Neutrophil (primary cell): ENCODE results near the gene PRPF40B.

Source experiments
- H3K27ac ChIP-seq: fragments of 200-600 bp; sonication (generic); 2 replicates; pipeline ENCODE4 v1.5.1; 2016; ENCODE audit warnings: mild to moderate bottlenecking, moderate library complexity
- H3K27me3 ChIP-seq: fragments of 200-600 bp; sonication (generic); 2 replicates; pipeline ENCODE4 v1.6.0; 2016; ENCODE audit warnings: mild to moderate bottlenecking
- H3K36me3 ChIP-seq: fragments of 200-600 bp; sonication (generic); 2 replicates; pipeline ENCODE4 v1.5.1; 2017
- H3K4me1 ChIP-seq, 2 experiments: fragments of 200-600 bp in 1 of 2; sonication (generic) in 1 of 2; 1 replicate in 1 of 2; 2 replicates in 1 of 2; pipeline versions ENCODE4 v1.5.1 to v1.6.1; 2013 to 2016; ENCODE audit warnings: low read depth in 1 of 2, low read length in 1 of 2, mild to moderate bottlenecking in 1 of 2, moderate library complexity in 1 of 2; ENCODE audit not compliant: control insufficient read depth in 1 of 2, insufficient read depth in 1 of 2
- H3K4me3 ChIP-seq, 2 experiments: fragments of 200-600 bp in 1 of 2; sonication (generic) in 1 of 2; 1 replicate in 1 of 2; 2 replicates in 1 of 2; pipeline ENCODE4 v1.5.1; 2013 to 2016; ENCODE audit warnings: low read depth in 1 of 2, low read length in 1 of 2, mild to moderate bottlenecking in 1 of 2, moderate library complexity in 1 of 2
- H3K9me3 ChIP-seq: fragments of 200-600 bp; sonication (generic); 2 replicates; pipeline ENCODE4 v1.5.1; 2016
- TF ChIP-seq, protein P1 (sequence below): fragments of 200-600 bp; sonication (generic); IDR thresholded peaks from 2 replicates; pipeline ENCODE4 v1.5.1; 2016; ENCODE audit warnings: antibody characterized with exemption

PRPF40B gene

DNA sequence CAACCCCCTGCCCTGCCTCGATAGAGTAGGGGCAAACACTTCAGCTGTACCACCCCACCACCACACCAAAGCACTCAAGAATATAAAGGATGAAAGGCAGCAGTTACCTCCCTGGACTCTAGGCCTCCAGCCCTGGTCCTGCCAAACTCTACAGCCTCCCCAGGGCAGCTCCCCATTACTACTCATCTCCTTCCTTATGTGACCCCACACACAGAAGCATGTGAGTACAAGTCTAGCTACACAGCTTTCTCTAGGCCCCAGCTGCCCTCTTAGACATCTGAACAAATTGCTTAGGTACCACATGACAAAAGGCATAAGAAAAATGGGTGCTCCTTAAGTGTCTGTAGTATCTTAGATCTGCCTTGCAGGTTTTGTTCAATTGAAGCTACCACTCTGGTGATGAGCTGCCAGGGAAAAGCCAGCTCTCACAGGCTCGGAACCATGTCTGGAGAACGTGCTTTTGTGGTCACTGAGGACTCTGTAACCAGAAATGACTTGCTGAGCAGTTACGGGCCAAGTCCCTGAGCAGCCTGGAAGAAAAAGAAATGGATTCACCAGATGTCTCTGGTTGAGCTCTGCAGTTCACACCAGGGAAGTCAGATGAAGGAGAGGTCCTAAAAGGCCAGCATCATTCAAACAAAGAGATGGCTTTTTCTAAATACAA, 51.1 kb downstream of the PRPF40B start:
- H3K9me3 ChIP-seq = no peaks in the 10 kb centered on the region
- no peak overlapping the region for H3K27ac ChIP-seq
- H3K27me3 ChIP-seq = no peaks in the 10 kb centered on the region
- no peak overlapping the region for H3K4me3 ChIP-seq
- peaks cover 29 to 31% of the 10 kb centered on the region in 2 experiments for H3K4me1 ChIP-seq
- no peaks in the 10 kb centered on the region for H3K36me3 ChIP-seq
- TF ChIP-seq, protein P1, sequence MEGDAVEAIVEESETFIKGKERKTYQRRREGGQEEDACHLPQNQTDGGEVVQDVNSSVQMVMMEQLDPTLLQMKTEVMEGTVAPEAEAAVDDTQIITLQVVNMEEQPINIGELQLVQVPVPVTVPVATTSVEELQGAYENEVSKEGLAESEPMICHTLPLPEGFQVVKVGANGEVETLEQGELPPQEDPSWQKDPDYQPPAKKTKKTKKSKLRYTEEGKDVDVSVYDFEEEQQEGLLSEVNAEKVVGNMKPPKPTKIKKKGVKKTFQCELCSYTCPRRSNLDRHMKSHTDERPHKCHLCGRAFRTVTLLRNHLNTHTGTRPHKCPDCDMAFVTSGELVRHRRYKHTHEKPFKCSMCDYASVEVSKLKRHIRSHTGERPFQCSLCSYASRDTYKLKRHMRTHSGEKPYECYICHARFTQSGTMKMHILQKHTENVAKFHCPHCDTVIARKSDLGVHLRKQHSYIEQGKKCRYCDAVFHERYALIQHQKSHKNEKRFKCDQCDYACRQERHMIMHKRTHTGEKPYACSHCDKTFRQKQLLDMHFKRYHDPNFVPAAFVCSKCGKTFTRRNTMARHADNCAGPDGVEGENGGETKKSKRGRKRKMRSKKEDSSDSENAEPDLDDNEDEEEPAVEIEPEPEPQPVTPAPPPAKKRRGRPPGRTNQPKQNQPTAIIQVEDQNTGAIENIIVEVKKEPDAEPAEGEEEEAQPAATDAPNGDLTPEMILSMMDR = no peak

DNA sequence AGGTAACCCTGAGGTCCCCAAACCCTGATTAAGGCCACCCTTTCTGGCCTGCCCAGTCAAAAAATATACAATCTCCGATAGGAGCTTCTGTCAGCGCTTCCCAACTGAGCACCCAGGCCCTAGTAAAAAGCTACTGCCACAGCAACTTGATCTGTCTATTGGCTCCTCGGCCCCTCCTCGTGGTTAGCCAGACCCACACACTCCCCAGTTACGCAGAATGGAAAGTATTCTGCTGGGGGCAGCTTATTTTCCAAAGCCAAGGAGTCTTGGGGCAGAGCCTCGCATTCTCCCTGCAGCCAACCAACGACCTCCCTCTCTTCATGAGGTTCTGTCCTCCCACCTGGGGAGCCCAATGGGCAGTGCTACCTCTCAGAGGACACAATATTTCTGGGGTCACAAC, 51.8 kb downstream of the PRPF40B start:
- H3K27me3 ChIP-seq = no peaks in the 10 kb centered on the region
- TF ChIP-seq, protein P1 = no peak
- no peak overlapping the region for H3K27ac ChIP-seq
- H3K4me3 ChIP-seq = no peak overlapping the region
- no peaks in the 10 kb centered on the region for H3K9me3 ChIP-seq
- H3K4me1 ChIP-seq = peaks cover 26% of the 10 kb centered on the region in 2 experiments
- H3K36me3 ChIP-seq = no peaks in the 10 kb centered on the region

GRCh38 chr12:49678711-49679110, 55.4 kb downstream of the PRPF40B start:
- H3K4me1 ChIP-seq = no peaks in the 10 kb centered on the region
- TF ChIP-seq, protein P1 = no peak
- H3K27ac ChIP-seq = no peak overlapping the region

GRCh38 chr12:49680075-49680474, 56.7 kb downstream of the PRPF40B start:
- TF ChIP-seq, protein P1 = no peak
- Histone ChIP-seq H3K4me3 (no peak overlapping the region), H3K36me3 (no peaks in the 10 kb centered on the region), H3K4me1 (no peaks in the 10 kb centered on the region), H3K9me3 (no peaks in the 10 kb centered on the region), H3K27me3 (no peaks in the 10 kb centered on the region), H3K27ac (no peak overlapping the region)

More at GRCh38 chr12:49678711-49679110, 55.4 kb downstream of the PRPF40B start:
- Histone ChIP-seq H3K27me3 (no peaks in the 10 kb centered on the region), H3K36me3 (no peaks in the 10 kb centered on the region), H3K4me3 (no peak overlapping the region), H3K9me3 (no peaks in the 10 kb centered on the region)

GRCh38 chr12:49683599-49684309, 60.4 kb downstream of the PRPF40B start:
- TF ChIP-seq, protein P1 = no peak
- H3K27me3 ChIP-seq = no peaks in the 10 kb centered on the region
- no peak overlapping the region for H3K27ac ChIP-seq
- H3K36me3 ChIP-seq = no peaks in the 10 kb centered on the region
- H3K4me1 ChIP-seq = no peaks in the 10 kb centered on the region
- no peak overlapping the region for H3K4me3 ChIP-seq
- no peaks in the 10 kb centered on the region for H3K9me3 ChIP-seq
